Tibial nerve (tissue), 3 donors: ENCODE measurements around the gene STAT4.

Experiments
- POLR2A ChIP-seq, 2 donors: fragments of 450-650 bp; IDR thresholded peaks; one replicate each; pipeline ENCODE4 v1.6.1; 2017; ENCODE audit warnings: antibody characterized with exemption in 2 of 2, mild to moderate bottlenecking in 2 of 2, moderate library complexity in 2 of 2
- TF ChIP-seq, protein P1 (sequence below), 5 experiments: fragments of 200-600 bp in 3 of 5; fragments of 450-650 bp in 2 of 5; sonication (generic) in 3 of 5; IDR thresholded peaks; one replicate each; pipeline ENCODE4 v1.5.1; 2016 to 2019; ENCODE audit warnings: antibody characterized with exemption in 5 of 5, mild to moderate bottlenecking in 3 of 5, moderate library complexity in 2 of 5

DNA sequence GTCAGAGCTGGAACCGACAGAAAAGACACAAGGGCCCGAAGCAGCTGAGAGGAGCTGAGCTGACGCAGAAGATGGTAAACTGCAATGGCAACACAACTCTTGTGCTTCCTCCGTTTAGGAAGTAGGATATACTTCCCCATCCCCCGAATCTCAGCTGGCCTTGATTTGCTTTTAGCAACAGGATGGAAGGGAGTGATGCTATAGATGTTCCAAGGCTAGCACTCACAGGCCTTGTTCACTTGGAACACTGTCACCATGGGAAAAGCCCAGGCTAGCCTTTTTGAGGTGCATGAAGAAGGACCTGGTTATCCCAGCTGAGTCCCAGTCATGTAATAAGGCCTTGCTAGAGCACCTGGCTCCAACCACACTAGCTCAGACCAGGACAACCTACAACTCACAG is 162.9 kb downstream of the STAT4 start:
- no peak for TF ChIP-seq POLR2A (IDR thresholded peaks at IDR 0.05)
- TF ChIP-seq, protein P1, sequence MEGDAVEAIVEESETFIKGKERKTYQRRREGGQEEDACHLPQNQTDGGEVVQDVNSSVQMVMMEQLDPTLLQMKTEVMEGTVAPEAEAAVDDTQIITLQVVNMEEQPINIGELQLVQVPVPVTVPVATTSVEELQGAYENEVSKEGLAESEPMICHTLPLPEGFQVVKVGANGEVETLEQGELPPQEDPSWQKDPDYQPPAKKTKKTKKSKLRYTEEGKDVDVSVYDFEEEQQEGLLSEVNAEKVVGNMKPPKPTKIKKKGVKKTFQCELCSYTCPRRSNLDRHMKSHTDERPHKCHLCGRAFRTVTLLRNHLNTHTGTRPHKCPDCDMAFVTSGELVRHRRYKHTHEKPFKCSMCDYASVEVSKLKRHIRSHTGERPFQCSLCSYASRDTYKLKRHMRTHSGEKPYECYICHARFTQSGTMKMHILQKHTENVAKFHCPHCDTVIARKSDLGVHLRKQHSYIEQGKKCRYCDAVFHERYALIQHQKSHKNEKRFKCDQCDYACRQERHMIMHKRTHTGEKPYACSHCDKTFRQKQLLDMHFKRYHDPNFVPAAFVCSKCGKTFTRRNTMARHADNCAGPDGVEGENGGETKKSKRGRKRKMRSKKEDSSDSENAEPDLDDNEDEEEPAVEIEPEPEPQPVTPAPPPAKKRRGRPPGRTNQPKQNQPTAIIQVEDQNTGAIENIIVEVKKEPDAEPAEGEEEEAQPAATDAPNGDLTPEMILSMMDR (IDR thresholded peaks at IDR 0.05): no peak
